HG03558 (cell line): ENCODE results near the gene TRIM67.
"Not testable (repeated sequence)": the region's sequence is repeated elsewhere in the genome, so short reads cannot be mapped to it uniquely, and the experiment has no call there.

Source experiments
- ATAC-seq: cut with Tn5 transposase; IDR thresholded peaks from one replicate; pipeline ENCODE4 v1.9.1; 2021; ENCODE audit warnings: moderate number of reproducible peaks; ENCODE audit not compliant: unreplicated experiment; ENCODE audit errors: extremely low read depth

TRIM67 gene

GRCh38 chr1:231161667-231162296 is at the start of gene TRIM67:
TSS of gene TRIM67 (plus strand) at chr1:231162058. CDS start at chr1:231162970, 912 bp downstream.
- ATAC-seq = no peak

GRCh38 chr1:231116738-231117137 is 45.1 kb upstream of the TRIM67 start:
- ATAC-seq = no peak

GRCh38 chr1:231118704-231119453 is 43.0 kb upstream of the TRIM67 start:
- ATAC-seq = no peak

- no peak for ATAC-seq
Measured at GRCh38 chr1:231121533-231121932, 40.3 kb upstream of the TRIM67 start.

GRCh38 chr1:231122143-231122542 is 39.7 kb upstream of the TRIM67 start:
- ATAC-seq = no peak

GRCh38 chr1:231124746-231125145 is 37.1 kb upstream of the TRIM67 start:
- no peak for ATAC-seq

GRCh38 chr1:231125972-231126580 is 35.8 kb upstream of the TRIM67 start:
- ATAC-seq = no peak

- ATAC-seq = not testable (repeated sequence)
Measured at GRCh38 chr1:231127106-231127505, 34.8 kb upstream of the TRIM67 start.

- ATAC-seq = not testable (repeated sequence)
Measured at GRCh38 chr1:231128471-231128870, 33.4 kb upstream of the TRIM67 start.

GRCh38 chr1:231130544-231130943 is 31.3 kb upstream of the TRIM67 start:
- no peak for ATAC-seq

- not testable (repeated sequence) for ATAC-seq
Measured at GRCh38 chr1:231132591-231132990, 29.3 kb upstream of the TRIM67 start.

GRCh38 chr1:231134624-231135023 is 27.2 kb upstream of the TRIM67 start:
- ATAC-seq = no peak

- ATAC-seq = no peak
Measured at GRCh38 chr1:231138236-231138635, 23.6 kb upstream of the TRIM67 start.

GRCh38 chr1:231139125-231139649 is 22.7 kb upstream of the TRIM67 start:
- ATAC-seq = no peak

- no peak for ATAC-seq
Measured at GRCh38 chr1:231139659-231140654, 21.9 kb upstream of the TRIM67 start.

GRCh38 chr1:231144416-231145193 is 17.3 kb upstream of the TRIM67 start:
- no peak for ATAC-seq

GRCh38 chr1:231147896-231148295 is 14.0 kb upstream of the TRIM67 start:
- ATAC-seq = no peak

GRCh38 chr1:231151811-231152210 is 10.0 kb upstream of the TRIM67 start:
- no peak for ATAC-seq

GRCh38 chr1:231153726-231154125 is 8.1 kb upstream of the TRIM67 start:
- no peak for ATAC-seq
